ENCODE results near the gene SEPTIN11. TPM values are rescaled to one million over a fixed set of nuclear protein-coding genes. Genes with fewer than 3 reads are reported as not detected.
A peak's percentile ranks its signal among the peaks of the same experiment; 100 is the strongest.

Gene SEPTIN11
- total RNA-seq, 1 donor from 2014 or later: 623 TPM

GRCh38 chr4:76950052-76950955 is 752 bp downstream of the SEPTIN11 start:
- Mint-ChIP-seq H3K27me3 (ENCODE audit: low read depth, unreplicated experiment) (no peaks in the 10 kb centered on the region), H3K36me3 (ENCODE audit: low read depth, unreplicated experiment) (peaks cover 14% of the 10 kb centered on the region), H3K4me1 (ENCODE audit: low read depth, unreplicated experiment) (peaks cover 34% of the 10 kb centered on the region), H3K4me3 (ENCODE audit: unreplicated experiment) (peak overlapping the region; percentile 92), H3K9me3 (ENCODE audit: unreplicated experiment) (peaks cover 2% of the 10 kb centered on the region), H3K27ac (ENCODE audit: unreplicated experiment) (peak overlapping the region; percentile 97)
- Histone ChIP-seq H3K9me3 (ENCODE audit: insufficient read depth, low read depth, low read length) (no peaks in the 10 kb centered on the region), H3K4me2 (ENCODE audit: low read length) (peak overlapping the region; percentile 94), H3K36me3 (ENCODE audit: insufficient read depth, low read length) (peaks cover 11% of the 10 kb centered on the region), H3K9ac (ENCODE audit: low read length) (peak overlapping the region; percentile 99), H3K79me2 (ENCODE audit: insufficient read depth, low read length) (peaks cover 98% of the 10 kb centered on the region), H3K4me1 (ENCODE audit: insufficient read depth, low read length) (peaks cover 43% of the 10 kb centered on the region), H2AFZ (ENCODE audit: low read depth, low read length) (no peak overlapping the region), H3K27me3 (ENCODE audit: insufficient read depth, low read length) (no peaks in the 10 kb centered on the region), H3K4me3 (ENCODE audit: insufficient read depth, low read depth, low read length) (peak overlapping the region; percentile 95), H3K27ac (ENCODE audit: low read depth, low read length) (peak overlapping the region; percentile 96), H4K20me1 (ENCODE audit: insufficient read depth, low read length) (peaks cover 57% of the 10 kb centered on the region)
- no peak for TF ChIP-seq CTCF (IDR thresholded peaks at IDR 0.05; ENCODE audit: insufficient read depth, low read depth, low read length)
- TF ChIP-seq EZH2 (IDR thresholded peaks at IDR 0.05; ENCODE audit: insufficient read depth, low read length): no peak
- peak; percentile 34 for DNase-seq (ENCODE audit: low read depth)
- no peak for FAIRE-seq

GRCh38 chr4:76950956-76951671 is 1.6 kb downstream of the SEPTIN11 start:
- no peaks in the 10 kb centered on the region for H3K27me3 Mint-ChIP-seq (ENCODE audit: low read depth, unreplicated experiment)
- no peak overlapping the region for H2AFZ ChIP-seq (ENCODE audit: low read depth, low read length)
- peaks cover 16% of the 10 kb centered on the region for H3K36me3 Mint-ChIP-seq (ENCODE audit: low read depth, unreplicated experiment)
- FAIRE-seq (no peak), DNase-seq (ENCODE audit: low read depth) (peak; percentile 46)
- peak overlapping the region; percentile 92 for H3K4me3 Mint-ChIP-seq (ENCODE audit: unreplicated experiment)
- H3K9me3 ChIP-seq (ENCODE audit: insufficient read depth, low read depth, low read length): no peaks in the 10 kb centered on the region
- no peak for TF ChIP-seq EZH2 (IDR thresholded peaks at IDR 0.05; ENCODE audit: insufficient read depth, low read length)
- no peak for TF ChIP-seq CTCF (IDR thresholded peaks at IDR 0.05; ENCODE audit: insufficient read depth, low read depth, low read length)
- peak overlapping the region; percentile 97 for H3K27ac Mint-ChIP-seq (ENCODE audit: unreplicated experiment)
- H4K20me1 ChIP-seq (ENCODE audit: insufficient read depth, low read length): peaks cover 61% of the 10 kb centered on the region
- H3K4me1 Mint-ChIP-seq (ENCODE audit: low read depth, unreplicated experiment): peaks cover 33% of the 10 kb centered on the region
- H3K9ac ChIP-seq (ENCODE audit: low read length): peak overlapping the region; percentile 99
- peaks cover 17% of the 10 kb centered on the region for H3K36me3 ChIP-seq (ENCODE audit: insufficient read depth, low read length)
- H3K4me1 ChIP-seq (ENCODE audit: insufficient read depth, low read length): peaks cover 43% of the 10 kb centered on the region
- H3K79me2 ChIP-seq (ENCODE audit: insufficient read depth, low read length): peaks cover 98% of the 10 kb centered on the region
- H3K4me2 ChIP-seq (ENCODE audit: low read length): peak overlapping the region; percentile 94
- H3K4me3 ChIP-seq (ENCODE audit: insufficient read depth, low read depth, low read length): peak overlapping the region; percentile 95
- H3K27me3 ChIP-seq (ENCODE audit: insufficient read depth, low read length): no peaks in the 10 kb centered on the region
- H3K27ac ChIP-seq (ENCODE audit: low read depth, low read length): peak overlapping the region; percentile 96
- peaks cover 2% of the 10 kb centered on the region for H3K9me3 Mint-ChIP-seq (ENCODE audit: unreplicated experiment)
